ENCODE measurements around the gene GNB5. TPM values are rescaled to one million over a fixed set of nuclear protein-coding genes. Genes with fewer than 3 reads are reported as not detected.
A peak's percentile ranks its signal among the peaks of the same experiment; 100 is the strongest.

The GNB5 gene
- total and polyA plus RNA-seq, 4 experiments from 2014 or later = 52.2 to 69.9 (median 61.8) TPM

GRCh38 chr15:52139599-52140462, 51.4 kb downstream of the GNB5 start:
- CTCF ChIA-PET (ENCODE audit: partially characterized antibody) = interaction anchor here (0.9 to 2.7 kb wide), 23 partner anchors 9 to 161 kb away, joined by 3 to 11 read pairs (median 3); no protein-coding TSS in a partner anchor
- Mint-ChIP-seq H3K9me3 (no peaks in the 10 kb centered on the region), H3K27me3 (no peaks in the 10 kb centered on the region), H3K4me3 (peak overlapping the region in 1 of 8 donors; percentile 26), H3K27ac (peak overlapping the region in 4 of 7 donors; percentile 61 to 70 (median 66)), H3K36me3 (peaks cover 32 to 66% of the 10 kb centered on the region in 2 donors), H3K4me1 (peaks cover 18 to 32% (median 27%) of the 10 kb centered on the region in 4 donors)
- Histone ChIP-seq H3K4me1 (ENCODE audit: insufficient read depth, low read length) (peaks cover 22% of the 10 kb centered on the region), H3K27ac (ENCODE audit: low read depth, low read length) (no peak overlapping the region), H3K36me3 (ENCODE audit: insufficient read depth, low read length) (peaks cover 12% of the 10 kb centered on the region), H3K27me3 (ENCODE audit: insufficient read depth, low read length) (no peaks in the 10 kb centered on the region), H3K4me3 (ENCODE audit: low read length in 2 of 2) (no peak overlapping the region), H3K9me3 (ENCODE audit: control insufficient read depth in 1 of 2, low read length in 2 of 2) (no peaks in the 10 kb centered on the region)
- peak; percentile 42 to 60 (median 46) for DNase-seq
- intact Hi-C loops (cut with micrococcal nuclease) = loop anchor here (1.0 to 5.0 kb wide), 2 partner anchors 87 to 158 kb away; no protein-coding TSS in a partner anchor
- POLR2A ChIA-PET (ENCODE audit: partially characterized antibody) = interaction anchor here (3.5 kb wide), 1 partner anchor 39 kb away, joined by 12 read pairs; no protein-coding TSS in a partner anchor

- no peak overlapping the region for H3K4me3 ChIP-seq (ENCODE audit: low read length in 2 of 2)
- Mint-ChIP-seq H3K27me3 (no peaks in the 10 kb centered on the region), H3K9me3 (no peaks in the 10 kb centered on the region), H3K27ac (peak overlapping the region in 6 of 7 donors; percentile 27 to 66 (median 59)), H3K4me1 (peaks cover 18 to 32% (median 27%) of the 10 kb centered on the region in 4 donors), H3K36me3 (peaks cover 40 to 68% of the 10 kb centered on the region in 2 donors), H3K4me3 (peak overlapping the region in 2 of 8 donors; percentile 17 to 29)
- peaks cover 13% of the 10 kb centered on the region for H3K36me3 ChIP-seq (ENCODE audit: insufficient read depth, low read length)
- peaks cover 22% of the 10 kb centered on the region for H3K4me1 ChIP-seq (ENCODE audit: insufficient read depth, low read length)
- ChIA-PET POLR2A (ENCODE audit: partially characterized antibody) (interaction anchor here (3.5 kb wide), 1 partner anchor 41 kb away, joined by 12 read pairs; no protein-coding TSS in a partner anchor), CTCF (ENCODE audit: partially characterized antibody) (interaction anchor here (0.8 to 2.7 kb wide), 6 partner anchors 21 to 91 kb away, joined by 3 to 11 read pairs (median 4); no protein-coding TSS in a partner anchor)
- DNase-seq = no peak
- intact Hi-C loops (cut with micrococcal nuclease) = no loop called here
- no peak overlapping the region for H3K27ac ChIP-seq (ENCODE audit: low read depth, low read length)
- H3K9me3 ChIP-seq (ENCODE audit: control insufficient read depth in 1 of 2, low read length in 2 of 2) = no peaks in the 10 kb centered on the region
- no peaks in the 10 kb centered on the region for H3K27me3 ChIP-seq (ENCODE audit: insufficient read depth, low read length)
These were observed 53.5 kb downstream of the GNB5 start for GRCh38 chr15:52137432-52138357.

- no peak for DNase-seq
- peak overlapping the region in 1 of 8 donors; percentile 31 for H3K4me3 Mint-ChIP-seq
- peak overlapping the region in 4 of 7 donors; percentile 9 to 59 (median 28) for H3K27ac Mint-ChIP-seq
- Histone ChIP-seq H3K9me3 (ENCODE audit: control insufficient read depth in 1 of 2, low read length in 2 of 2) (no peaks in the 10 kb centered on the region), H3K4me3 (ENCODE audit: low read length in 2 of 2) (no peak overlapping the region), H3K27me3 (ENCODE audit: insufficient read depth, low read length) (no peaks in the 10 kb centered on the region), H3K4me1 (ENCODE audit: insufficient read depth, low read length) (peaks cover 22% of the 10 kb centered on the region), H3K36me3 (ENCODE audit: insufficient read depth, low read length) (peaks cover 20% of the 10 kb centered on the region), H3K27ac (ENCODE audit: low read depth, low read length) (no peak overlapping the region)
- intact Hi-C loops (cut with micrococcal nuclease) = no loop called here
- peaks cover 18 to 32% (median 27%) of the 10 kb centered on the region in 4 donors for H3K4me1 Mint-ChIP-seq
- ChIA-PET POLR2A (ENCODE audit: partially characterized antibody) (interaction anchor here (0.5 to 3.5 kb wide), 2 partner anchors 42 to 84 kb away, joined by 3 to 12 read pairs; no protein-coding TSS in a partner anchor), CTCF (ENCODE audit: partially characterized antibody) (interaction anchor here (0.8 to 1.3 kb wide), 3 partner anchors 43 to 91 kb away, joined by 3 read pairs; no protein-coding TSS in a partner anchor)
- H3K36me3 Mint-ChIP-seq = peaks cover 44 to 70% of the 10 kb centered on the region in 2 donors
- H3K9me3 Mint-ChIP-seq = no peaks in the 10 kb centered on the region
- H3K27me3 Mint-ChIP-seq = no peaks in the 10 kb centered on the region
These were observed 54.7 kb downstream of the GNB5 start for GRCh38 chr15:52136442-52136980.

- Histone ChIP-seq H3K9me3 (ENCODE audit: control insufficient read depth in 1 of 2, low read length in 2 of 2) (no peaks in the 10 kb centered on the region), H3K36me3 (ENCODE audit: insufficient read depth, low read length) (peaks cover 16% of the 10 kb centered on the region), H3K27me3 (ENCODE audit: insufficient read depth, low read length) (no peaks in the 10 kb centered on the region), H3K4me1 (ENCODE audit: insufficient read depth, low read length) (peaks cover 22% of the 10 kb centered on the region), H3K4me3 (ENCODE audit: low read length in 2 of 2) (no peak overlapping the region), H3K27ac (ENCODE audit: low read depth, low read length) (no peak overlapping the region)
- ChIA-PET POLR2A (ENCODE audit: partially characterized antibody) (interaction anchor here (0.9 kb wide), 1 partner anchor 86 kb away, joined by 3 read pairs; no protein-coding TSS in a partner anchor), CTCF (ENCODE audit: partially characterized antibody) (interaction anchor here (1.1 to 1.4 kb wide), 2 partner anchors 9 to 74 kb away, joined by 3 read pairs; no protein-coding TSS in a partner anchor)
- no peak overlapping the region for H3K4me3 Mint-ChIP-seq
- no peaks in the 10 kb centered on the region for H3K9me3 Mint-ChIP-seq
- peak overlapping the region in 5 of 7 donors; percentile 9 to 74 (median 53) for H3K27ac Mint-ChIP-seq
- no peaks in the 10 kb centered on the region for H3K27me3 Mint-ChIP-seq
- DNase-seq = no peak
- H3K36me3 Mint-ChIP-seq = peaks cover 39 to 69% of the 10 kb centered on the region in 2 donors
- intact Hi-C loops (cut with micrococcal nuclease) = no loop called here
- H3K4me1 Mint-ChIP-seq = peaks cover 18 to 27% (median 23%) of the 10 kb centered on the region in 4 donors
These were observed 56.6 kb downstream of the GNB5 start for GRCh38 chr15:52134502-52135144.

- H3K27ac Mint-ChIP-seq = peak overlapping the region in 2 of 7 donors; percentile 4 to 38
- Histone ChIP-seq H3K9me3 (ENCODE audit: control insufficient read depth in 1 of 2, low read length in 2 of 2) (no peaks in the 10 kb centered on the region), H3K27ac (ENCODE audit: low read depth, low read length) (no peak overlapping the region), H3K4me1 (ENCODE audit: insufficient read depth, low read length) (peaks cover 22% of the 10 kb centered on the region), H3K27me3 (ENCODE audit: insufficient read depth, low read length) (no peaks in the 10 kb centered on the region), H3K36me3 (ENCODE audit: insufficient read depth, low read length) (peaks cover 16% of the 10 kb centered on the region), H3K4me3 (ENCODE audit: low read length in 2 of 2) (no peak overlapping the region)
- no peaks in the 10 kb centered on the region for H3K27me3 Mint-ChIP-seq
- H3K4me1 Mint-ChIP-seq = peaks cover 18 to 26% (median 22%) of the 10 kb centered on the region in 4 donors
- ChIA-PET POLR2A (ENCODE audit: partially characterized antibody) (interaction anchor here (0.9 kb wide), 1 partner anchor 87 kb away, joined by 3 read pairs; no protein-coding TSS in a partner anchor), CTCF (ENCODE audit: partially characterized antibody) (interaction anchor here (0.6 to 1.4 kb wide), 3 partner anchors 9 to 75 kb away, joined by 3 read pairs; no protein-coding TSS in a partner anchor)
- no peak for DNase-seq
- no peaks in the 10 kb centered on the region for H3K9me3 Mint-ChIP-seq
- intact Hi-C loops (cut with micrococcal nuclease) = no loop called here
- no peak overlapping the region for H3K4me3 Mint-ChIP-seq
- peaks cover 35 to 68% of the 10 kb centered on the region in 2 donors for H3K36me3 Mint-ChIP-seq
These were observed 57.5 kb downstream of the GNB5 start for GRCh38 chr15:52133510-52134220.

- no peaks in the 10 kb centered on the region for H3K9me3 ChIP-seq (ENCODE audit: control insufficient read depth in 1 of 2, low read length in 2 of 2)
- H3K27me3 Mint-ChIP-seq = no peaks in the 10 kb centered on the region
- H3K27ac Mint-ChIP-seq = peak overlapping the region in 5 of 7 donors; percentile 31 to 85 (median 38)
- H3K4me3 ChIP-seq (ENCODE audit: low read length in 2 of 2) = no peak overlapping the region
- H3K27me3 ChIP-seq (ENCODE audit: insufficient read depth, low read length) = no peaks in the 10 kb centered on the region
- POLR2A ChIA-PET (ENCODE audit: partially characterized antibody) = no interaction called here
- peaks cover 15 to 17% (median 16%) of the 10 kb centered on the region in 4 donors for H3K4me1 Mint-ChIP-seq
- CTCF ChIA-PET (ENCODE audit: partially characterized antibody) = no interaction called here
- intact Hi-C loops (cut with micrococcal nuclease) = no loop called here
- H3K36me3 ChIP-seq (ENCODE audit: insufficient read depth, low read length) = peaks cover 16% of the 10 kb centered on the region
- DNase-seq = no peak
- peaks cover 35 to 66% of the 10 kb centered on the region in 2 donors for H3K36me3 Mint-ChIP-seq
- no peak overlapping the region for H3K27ac ChIP-seq (ENCODE audit: low read depth, low read length)
- no peak overlapping the region for H3K4me3 Mint-ChIP-seq
- no peaks in the 10 kb centered on the region for H3K9me3 Mint-ChIP-seq
- H3K4me1 ChIP-seq (ENCODE audit: insufficient read depth, low read length) = peaks cover 19% of the 10 kb centered on the region
These were observed 59.1 kb downstream of the GNB5 start for GRCh38 chr15:52132066-52132465.
